K562 (cell line): Measurements from ENCODE around the gene SHISAL1. TPM values are rescaled to one million over a fixed set of nuclear protein-coding genes. Genes with fewer than 3 reads are reported as not detected.
A peak's percentile ranks its signal among the peaks of the same experiment; 100 is the strongest.

Experiments used
- ATAC-seq: fragments of 200-7000 bp; cut with Tn5 transposase; 3 replicates; pipeline ENCODE4 v1.9.1; 2020; ENCODE audit warnings: moderate library complexity
- BruUV-seq: library from RNA; stranded (reverse); fragments of 400-500 nt; replicated peaks from 2 replicates; lab custom pipeline; 2021; lab: Mats Ljungman, UMichigan
- CTCF ChIA-PET: fragments of 300-600 bp; formaldehyde crosslinking; extraction: SDS; loops from one replicate; lab custom pipeline; 2021; ENCODE audit warnings: low intra/inter-chr PET ratio; lab: Yijun Ruan, JAX
- POLR2A ChIA-PET: fragments of 300-600, 350-650 bp; sonication (Branson Sonifier 250); formaldehyde crosslinking; extraction: SDS; loops from one replicate; lab custom pipeline; 2021; ENCODE audit warnings: antibody characterized with exemption, inconsistent platforms; lab: Yijun Ruan, JAX
- DNase-seq, 4 experiments: peaks; one replicate each; pipeline versions ENCODE4 v3.0.0 to v3.0.0-alpha.2; 2011 to 2018; ENCODE audit warnings: low spot score in 3 of 4, mixed read lengths in 3 of 4; ENCODE audit errors: extremely low read depth in 1 of 4
- FAIRE-seq: peaks from 2 replicates; lab custom pipeline; 2011; peaks lifted over from hg19 to GRCh38; lab: Jason Lieb, UNC
- H2AFZ ChIP-seq: 2 replicates; pipeline ENCODE4 v1.6.0; 2011; ENCODE audit warnings: low read depth, low read length, control low read depth, inconsistent platforms
- H3K27ac ChIP-seq: fragments of 200-600 bp; 3 replicates; pipeline ENCODE4 v1.8.0; 2011; ENCODE audit warnings: low read depth, mild to moderate bottlenecking, control low read depth, inconsistent platforms, low read length, moderate library complexity, mixed read lengths; ENCODE audit errors: extremely low read depth
- H3K27me3 ChIP-seq, 2 experiments: fragments of 300-600 bp in 1 of 2; 2 replicates in 1 of 2; 3 replicates in 1 of 2; pipeline versions ENCODE4 v1.6.0 to v1.8.0; 2011; ENCODE audit warnings: inconsistent platforms in 2 of 2, low read length in 2 of 2, mild to moderate bottlenecking in 1 of 2, mixed read lengths in 1 of 2, moderate library complexity in 1 of 2; ENCODE audit not compliant: control insufficient read depth in 2 of 2, insufficient read depth in 2 of 2
- H3K36me3 ChIP-seq: fragments of 300-600 bp; 3 replicates; pipeline ENCODE4 v1.8.0; 2011; ENCODE audit warnings: mild to moderate bottlenecking, low read length, inconsistent platforms; ENCODE audit not compliant: control insufficient read depth, insufficient read depth
- H3K4me1 ChIP-seq, 2 experiments: fragments of 200-600 bp in 1 of 2; replicated peaks in 1 of 2; 2 replicates in 1 of 2; 3 replicates in 1 of 2; pipeline versions ENCODE4 v1.5.1 to v1.8.0; 2011; ENCODE audit warnings: inconsistent platforms in 2 of 2, low read length in 2 of 2, mild to moderate bottlenecking in 1 of 2, mixed read lengths in 1 of 2, moderate library complexity in 1 of 2; ENCODE audit not compliant: control insufficient read depth in 2 of 2, insufficient read depth in 2 of 2
- H3K4me2 ChIP-seq: 2 replicates; pipeline ENCODE4 v1.6.1; 2011; ENCODE audit warnings: low read length, control low read depth, inconsistent platforms, mixed read lengths; ENCODE audit not compliant: insufficient read depth
- H3K4me3 ChIP-seq: fragments of 200-600 bp; sonication (generic), shearing (Covaris generic); 2 replicates; pipeline ENCODE4 v1.5.1; 2016; ENCODE audit warnings: control low read depth, inconsistent platforms
- H3K79me2 ChIP-seq: fragments of 200-600 bp; 3 replicates; pipeline ENCODE4 v1.8.0; 2011; ENCODE audit warnings: low read length, inconsistent platforms; ENCODE audit not compliant: control insufficient read depth, insufficient read depth
- H3K9ac ChIP-seq, 2 experiments: 2 replicates each; pipeline versions ENCODE4 v1.6.0 to v1.6.1; 2011; ENCODE audit warnings: low read depth in 2 of 2, low read length in 2 of 2, control low read depth in 1 of 2, inconsistent platforms in 1 of 2, mild to moderate bottlenecking in 1 of 2, mixed read lengths in 1 of 2; ENCODE audit not compliant: insufficient read depth in 1 of 2
- H3K9me1 ChIP-seq: one replicate; pipeline ENCODE4 v1.6.0; 2011; ENCODE audit warnings: inconsistent platforms, mild to moderate bottlenecking, low read length, moderate library complexity; ENCODE audit not compliant: control insufficient read depth, insufficient read depth
- H3K9me3 ChIP-seq: replicated peaks from 2 replicates; pipeline ENCODE4 v1.5.1; 2011; ENCODE audit warnings: low read depth, low read length, inconsistent platforms; ENCODE audit not compliant: control insufficient read depth, insufficient read depth
- H4K20me1 ChIP-seq: replicated peaks from 2 replicates; pipeline ENCODE4 v1.6.1; 2011; ENCODE audit warnings: low read length, inconsistent platforms, mixed read lengths; ENCODE audit not compliant: control insufficient read depth, insufficient read depth
- ATF6 ChIP-seq: sonication (generic); formaldehyde crosslinking; IDR thresholded peaks from 2 replicates; pipeline ENCODE4 v1.4.0; 2020; ENCODE audit warnings: mild to moderate bottlenecking, missing genetic modification reagents
- CSDE1 ChIP-seq, 2 experiments: fragments of 450-650 bp; IDR thresholded peaks; 2 replicates each; pipeline ENCODE4 v1.6.1; 2016; ENCODE audit warnings: mild to moderate bottlenecking in 1 of 2
- ELK1 ChIP-seq: sonication (generic); formaldehyde crosslinking; IDR thresholded peaks from 2 replicates; pipeline ENCODE4 v1.8.1; 2022; ENCODE audit warnings: missing genetic modification reagents
- GTF2A2 ChIP-seq: IDR thresholded peaks from 2 replicates; pipeline ENCODE4 v1.6.1; 2016; ENCODE audit warnings: mild to moderate bottlenecking, missing genetic modification characterization, missing compliant biosample characterization
- HES1 ChIP-seq: fragments of 450-650 bp; IDR thresholded peaks from 2 replicates; pipeline ENCODE4 v1.6.1; 2016; ENCODE audit warnings: low read depth, mild to moderate bottlenecking, moderate library complexity
- KLF6 ChIP-seq: fragments of 250-450 bp; sonication (Bioruptor Pico); IDR thresholded peaks from 2 replicates; pipeline ENCODE4 v1.4.0; 2020; ENCODE audit warnings: mild to moderate bottlenecking, moderate library complexity, borderline replicate concordance
- MEIS2 ChIP-seq: fragments of 450-650 bp; IDR thresholded peaks from 2 replicates; pipeline ENCODE4 v1.6.1; 2014; ENCODE audit warnings: mild to moderate bottlenecking; ENCODE audit not compliant: partially characterized antibody
- ZBTB5 ChIP-seq: fragments of 450-650 bp; IDR thresholded peaks from 2 replicates; pipeline ENCODE4 v1.6.1; 2017; ENCODE audit warnings: antibody characterized with exemption
- ZNF239 ChIP-seq: fragments of 250-450 bp; sonication (Bioruptor Pico); IDR thresholded peaks from 2 replicates; pipeline ENCODE4 v1.4.0; 2020; ENCODE audit warnings: mild to moderate bottlenecking
- ZNF41 ChIP-seq: fragments of 250-450 bp; sonication (Bioruptor Pico); conservative IDR thresholded peaks from 2 replicates; pipeline ENCODE4 v1.4.0; 2020; ENCODE audit warnings: mild to moderate bottlenecking
- ZNF778 ChIP-seq: fragments of 450-650 bp; formaldehyde crosslinking; IDR thresholded peaks from 2 replicates; pipeline ENCODE4 v1.4.0; 2020; ENCODE audit warnings: mild to moderate bottlenecking, moderate library complexity
- WGBS: fragments of 100-300 bp; shearing (Covaris generic); methylation state at CpG from one replicate; pipeline ENCODE4 v1.1.6; 2016; ENCODE audit warnings: low coverage, mixed read lengths; ENCODE audit not compliant: insufficient coverage; ENCODE audit errors: missing lambda C conversion rate; 5-methylcytosine and 5-hydroxymethylcytosine counted together
- in situ Hi-C: fragments of 300-500 bp; cut with MboI; formaldehyde crosslinking; loops from 4 replicates; pipeline ENCODE4 v1.15.0; 2018; ENCODE audit warnings: inconsistent platforms, mixed read lengths
- intact Hi-C: fragments of 100-400 bp; cut with micrococcal nuclease; formaldehyde crosslinking; loops from 2 replicates; pipeline ENCODE4 v1.14.2; 2022
- polyA plus RNA-seq, 8 experiments: library from polyadenylated mRNA; depleted of rRNA in 4 of 8; stranded (reverse) in 5 of 8; unstranded in 3 of 8; fragments of >200 nt; fragmentation: Nextera tagmentation in 2 of 8; fragmentation: Illumina TruSeq in 1 of 8; extraction: Ambion mirVana in 2 of 8; extraction: Trizol in 1 of 8; gene quantifications; 2 replicates each; pipeline versions ENCODE4 v1.2.1 to v1.2.3, GENCODE V29; 2011 to 2014; ENCODE audit warnings: inconsistent platforms in 1 of 8, missing spikeins in 1 of 8
- total RNA-seq, 7 experiments: library from RNA; depleted of rRNA in 6 of 7; stranded (reverse); fragments of >200 nt in 6 of 7; fragmentation: Illumina TruSeq in 2 of 7; extraction: Trizol in 2 of 7; gene quantifications; 2 replicates each; pipeline versions ENCODE4 v1.2.1 to v1.2.3, GENCODE V29; 2011 to 2021; ENCODE audit warnings: low replicate concordance in 1 of 7

SHISAL1 gene
- total and polyA plus RNA-seq, 9 of the 15 experiments (the other 6 are each of a cell fraction or from before 2014, with no cell fraction given), result not detected

GRCh38 chr22:44215287-44215686, 97.5 kb downstream of the SHISAL1 start:
- ChIA-PET POLR2A (no interaction called here), CTCF (no interaction called here)
- no peaks in the 10 kb centered on the region for H4K20me1 ChIP-seq
- H2AFZ ChIP-seq, result no peak overlapping the region
- ATAC-seq (no peak), FAIRE-seq (no peak), DNase-seq (no peak)
- H3K36me3 ChIP-seq, result no peaks in the 10 kb centered on the region
- no peak overlapping the region for H3K9ac ChIP-seq
- peaks cover 0 to 17% of the 10 kb centered on the region in 2 experiments; a peak in 2 of 5 replicates for H3K27me3 ChIP-seq
- no peaks in the 10 kb centered on the region for H3K9me1 ChIP-seq
- H3K79me2 ChIP-seq, result no peaks in the 10 kb centered on the region
- H3K4me2 ChIP-seq, result no peak overlapping the region
- 3% methylated on average over 4 of the region's 4 CpGs for WGBS
- H3K27ac ChIP-seq, result no peak overlapping the region
- intact Hi-C loops, result no loop called here
- H3K9me3 ChIP-seq, result no peaks in the 10 kb centered on the region
- TF ChIP-seq MEIS2, result no peak
- peak; percentile 92 for TF ChIP-seq ZNF41 (CRISPR knock-in tag)
- no peak for TF ChIP-seq ZNF239 (CRISPR knock-in tag)
- TF ChIP-seq CSDE1 (IDR thresholded peaks at IDR 0.05), result no peak
- TF ChIP-seq HES1, result no peak
- TF ChIP-seq, all 486 proteins: peak for 1
- no TSS peak for BruUV-seq
- Histone ChIP-seq H3K4me3 (no peak overlapping the region), H3K4me1 (no peaks in the 10 kb centered on the region)
- in situ Hi-C loops, result no loop called here

GRCh38 chr22:44214764-44215163, 98.0 kb downstream of the SHISAL1 start:
- WGBS, result 5% methylated on average over 3 of the region's 6 CpGs
- no peak for TF ChIP-seq GTF2A2
- TF ChIP-seq KLF6 (CRISPR knock-in tag), result no peak
- no peak for TF ChIP-seq ELK1 (CRISPR knock-in tag)
- no peak for TF ChIP-seq ATF6 (CRISPR knock-in tag)
- no peak for TF ChIP-seq ZBTB5
- TF ChIP-seq ZNF778 (CRISPR knock-in tag), result no peak

More at GRCh38 chr22:44214764-44215163, 98.0 kb downstream of the SHISAL1 start:
- Histone ChIP-seq H3K9ac (no peak overlapping the region), H3K27me3 (peaks cover 0 to 16% of the 10 kb centered on the region in 2 experiments; a peak in 2 of 5 replicates), H3K4me2 (no peak overlapping the region), H2AFZ (no peak overlapping the region), H3K9me3 (no peaks in the 10 kb centered on the region), H3K4me1 (no peaks in the 10 kb centered on the region), H4K20me1 (no peaks in the 10 kb centered on the region), H3K4me3 (no peak overlapping the region), H3K9me1 (no peaks in the 10 kb centered on the region), H3K79me2 (no peaks in the 10 kb centered on the region), H3K36me3 (no peaks in the 10 kb centered on the region), H3K27ac (no peak overlapping the region)
- intact Hi-C loops (no loop called here), in situ Hi-C loops (no loop called here)
- DNase-seq (no peak), FAIRE-seq (no peak), ATAC-seq (no peak)
- BruUV-seq, result no TSS peak
- ChIA-PET POLR2A (no interaction called here), CTCF (no interaction called here)
